ENCODE data around the gene OR52A1.

Gene OR52A1

GRCh38 chr11:5131584-5132335, 22.8 kb downstream of the OR52A1 start:
- DNase-seq: no peak

DNA sequence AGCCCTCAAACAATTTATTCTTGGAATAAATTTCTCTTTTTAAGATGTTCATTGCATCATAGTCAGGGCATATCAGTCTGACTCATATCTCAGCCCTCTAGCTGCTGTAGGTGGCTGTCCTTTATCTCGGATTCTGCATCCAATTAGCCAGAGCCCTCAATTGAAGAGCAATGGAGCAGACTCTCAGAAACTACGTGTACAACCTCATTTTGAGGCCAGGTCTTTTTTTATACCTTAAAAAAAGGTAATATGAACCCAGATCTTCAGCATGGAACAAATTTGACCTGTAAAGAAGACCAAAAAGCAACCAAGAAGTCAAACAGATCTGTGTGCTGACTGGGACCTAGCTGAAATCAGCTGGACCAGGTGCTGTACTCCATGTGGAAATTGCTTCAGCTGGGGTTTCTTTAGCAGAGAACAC, 25.1 kb downstream of the OR52A1 start:
- DNase-seq: no peak

DNA sequence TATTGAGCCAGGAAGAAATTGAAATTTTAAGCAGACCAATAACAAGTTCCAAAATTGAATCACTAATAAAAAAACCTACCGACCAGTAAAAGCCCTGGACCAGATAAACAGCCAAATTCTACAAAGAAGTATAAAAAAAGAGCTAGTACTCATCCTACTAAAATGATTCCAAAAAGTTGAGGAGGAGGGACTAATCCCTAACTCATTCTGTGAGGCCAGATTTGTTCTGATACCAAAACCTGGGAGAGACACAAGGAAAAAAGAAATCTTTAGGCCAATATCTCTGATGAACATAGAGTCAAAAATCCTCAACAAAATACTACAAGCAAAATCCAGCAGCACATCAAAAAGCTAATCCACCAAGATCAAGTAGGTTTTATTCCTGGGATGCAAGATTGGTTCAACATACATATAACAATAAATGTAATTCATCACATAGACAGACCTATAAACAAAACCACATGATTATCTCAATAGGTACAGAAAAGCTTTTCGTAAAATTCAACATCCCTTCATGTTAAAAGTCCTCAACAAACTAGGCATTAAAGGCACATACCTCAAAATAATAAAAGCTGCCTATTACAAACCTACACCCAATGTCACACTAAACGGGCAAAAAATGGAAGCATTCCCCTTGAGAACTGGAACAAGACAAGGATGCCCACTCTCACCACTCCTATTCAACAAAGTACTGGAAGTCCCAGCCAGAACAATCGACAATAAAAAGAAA, 29.5 kb downstream of the OR52A1 start:
- no peak for DNase-seq

GRCh38 chr11:5123802-5124521, 30.6 kb downstream of the OR52A1 start:
- no peak for DNase-seq

DNA sequence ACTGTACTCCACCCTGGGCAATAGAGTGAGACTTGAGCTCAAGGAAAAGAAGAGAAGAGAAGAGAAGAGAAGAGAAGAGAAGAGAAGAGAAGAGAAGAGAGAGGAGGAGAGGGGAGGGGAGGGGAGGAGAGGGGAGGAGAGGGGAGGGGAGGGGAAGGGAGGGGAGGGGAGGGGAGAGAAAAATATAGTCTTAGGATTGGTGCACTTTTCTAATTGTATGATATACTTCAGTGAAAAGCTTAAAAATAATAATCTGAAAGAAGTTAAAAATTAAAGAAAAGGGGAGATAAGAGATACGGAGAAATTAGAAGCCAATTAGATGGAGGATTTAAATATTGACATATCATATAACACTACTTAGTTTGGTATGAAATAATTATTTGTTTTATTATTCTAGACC, 35.7 kb downstream of the OR52A1 start:
- DNase-seq: no peak

DNA sequence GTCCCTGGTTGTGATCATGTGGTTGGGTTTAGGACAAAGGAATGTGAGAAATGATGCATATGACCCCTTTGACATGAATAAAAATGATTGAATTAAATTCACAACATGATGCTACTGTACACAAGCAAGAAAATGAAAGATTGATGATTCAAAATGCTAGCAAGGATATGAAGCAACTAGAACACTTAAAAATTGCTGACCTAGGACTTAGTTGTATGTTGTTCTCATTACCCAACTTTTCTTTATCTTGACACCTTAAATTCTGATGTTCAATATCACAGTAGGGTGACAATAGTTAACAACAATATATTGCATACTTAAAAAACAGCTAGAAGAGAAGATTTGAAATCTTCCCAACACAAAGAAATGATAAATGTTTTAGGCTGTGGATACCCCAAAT, 37.0 kb downstream of the OR52A1 start:
- DNase-seq: no peak

GRCh38 chr11:5115339-5115738, 39.2 kb downstream of the OR52A1 start:
- no peak for DNase-seq

DNA sequence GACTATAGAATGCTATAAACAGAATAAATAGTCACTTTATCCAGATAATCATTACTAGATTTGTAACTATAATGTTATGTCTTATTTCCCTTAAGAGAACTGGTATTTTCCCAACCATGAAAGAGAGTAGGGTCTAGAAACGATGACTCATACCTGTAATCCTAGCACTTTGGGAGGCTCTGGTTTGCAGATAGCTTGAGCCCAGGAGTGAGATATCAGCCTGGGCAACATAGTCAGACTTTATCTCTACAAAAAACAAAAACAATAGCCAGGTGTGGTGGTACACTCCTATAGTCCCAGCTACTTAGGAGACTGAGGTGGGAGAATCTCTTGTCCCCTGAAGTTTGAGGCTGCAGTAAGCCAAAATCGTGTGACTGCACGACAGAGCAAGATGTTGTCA, 47.3 kb downstream of the OR52A1 start:
- no peak for DNase-seq

GRCh38 chr11:5103066-5103465, 51.5 kb downstream of the OR52A1 start:
- DNase-seq: no peak

- no peak for DNase-seq
These were observed 52.3 kb downstream of the OR52A1 start for GRCh38 chr11:5102246-5102645.

GRCh38 chr11:5096011-5096410, 58.5 kb downstream of the OR52A1 start:
- DNase-seq: no peak

All from cortex of kidney (tissue), 1 donor.